A549 (cell line): ENCODE data around the gene TBX10.
"Not testable (repeated sequence)": the region's sequence is repeated elsewhere in the genome, so short reads cannot be mapped to it uniquely, and the experiment has no call there.

Experiments used
- CEBPB ChIP-seq, 2 experiments: fragments of >200 bp in 1 of 2; sonication (Bioruptor Twin) in 1 of 2; formaldehyde crosslinking in 1 of 2; IDR thresholded peaks; 2 replicates each; pipeline ENCODE4 v1.6.1; 2012 to 2016
- CTCF ChIP-seq: fragments of >200 bp; sonication (Bioruptor Twin); formaldehyde crosslinking; IDR thresholded peaks from 3 replicates; pipeline ENCODE4 v1.5.1; 2016
- EHMT2 ChIP-seq: fragments of 200-600 bp; sonication (generic); IDR thresholded peaks from 2 replicates; pipeline ENCODE4 v1.6.1; 2016; ENCODE audit warnings: antibody characterized with exemption, low read depth, mild to moderate bottlenecking, moderate library complexity
- PBX3 ChIP-seq: IDR thresholded peaks from 2 replicates; pipeline ENCODE4 v1.6.1; 2012
- RFX5 ChIP-seq: fragments of 450-650 bp; IDR thresholded peaks from 2 replicates; pipeline ENCODE4 v1.7.1; 2014; ENCODE audit warnings: antibody characterized with exemption, mild to moderate bottlenecking, moderate library complexity
- ZSCAN20 ChIP-seq: fragments of 250-450 bp; sonication (Bioruptor Pico); IDR thresholded peaks from 2 replicates; pipeline ENCODE4 v1.8.0; 2022; ENCODE audit warnings: mild to moderate bottlenecking, moderate library complexity

- TF ChIP-seq CEBPB (IDR thresholded peaks at IDR 0.05); CTCF; RFX5; ZSCAN20 (CRISPR knock-in tag); PBX3; EHMT2: not testable (repeated sequence)
These were observed 18.9 kb downstream of the TBX10 start for GRCh38 chr11:67620621-67621020.
